KBM-7 (cell line): ENCODE data around the gene ADARB1.

Experiments
- DNase-seq: peaks from one replicate; pipeline ENCODE4 v3.0.0-alpha.2; 2015
- in situ Hi-C: fragments of 300-500 bp; cut with MboI; formaldehyde crosslinking; loops from 2 replicates; pipeline ENCODE4 v1.14.3; 2020; ENCODE audit warnings: low sequenced_read_pairs, low pct_unique_long_range_greater_than_20kb, mixed read lengths

ADARB1 gene

GRCh38 chr21:45258466-45258865 lies 184.1 kb downstream of the ADARB1 start:
- DNase-seq, result no peak
- in situ Hi-C loops, result no loop called here

GRCh38 chr21:45259206-45259840 lies 184.9 kb downstream of the ADARB1 start:
- in situ Hi-C loops, result no loop called here
- no peak for DNase-seq

GRCh38 chr21:45260191-45260825 lies 185.9 kb downstream of the ADARB1 start:
- no peak for DNase-seq
- in situ Hi-C loops, result no loop called here

- DNase-seq, result no peak
- in situ Hi-C loops, result no loop called here
Measured at GRCh38 chr21:45261093-45261492, 186.7 kb downstream of the ADARB1 start.

GRCh38 chr21:45262041-45262581 lies 187.7 kb downstream of the ADARB1 start:
- DNase-seq, result no peak

GRCh38 chr21:45262616-45263015 lies 188.2 kb downstream of the ADARB1 start:
- no peak for DNase-seq
- in situ Hi-C loops, result no loop called here

More at GRCh38 chr21:45262041-45262581, 187.7 kb downstream of the ADARB1 start:
- in situ Hi-C loops, result no loop called here

GRCh38 chr21:45263534-45263933 lies 189.2 kb downstream of the ADARB1 start:
- in situ Hi-C loops, result no loop called here
- no peak for DNase-seq

GRCh38 chr21:45264146-45264911 lies 189.9 kb downstream of the ADARB1 start:
- no peak for DNase-seq

GRCh38 chr21:45264912-45265515 lies 190.6 kb downstream of the ADARB1 start:
- in situ Hi-C loops, result no loop called here
- DNase-seq, result no peak

More at GRCh38 chr21:45264146-45264911, 189.9 kb downstream of the ADARB1 start:
- in situ Hi-C loops, result no loop called here

- in situ Hi-C loops, result no loop called here
- no peak for DNase-seq
Measured at GRCh38 chr21:45265721-45266517, 191.5 kb downstream of the ADARB1 start.

- in situ Hi-C loops, result no loop called here
- DNase-seq, result no peak
Measured at GRCh38 chr21:45266518-45267389, 192.4 kb downstream of the ADARB1 start.

GRCh38 chr21:45267390-45267760 lies 193.0 kb downstream of the ADARB1 start:
- in situ Hi-C loops, result no loop called here
- no peak for DNase-seq

- in situ Hi-C loops, result no loop called here
- DNase-seq, result no peak
Measured at GRCh38 chr21:45269861-45270260, 195.5 kb downstream of the ADARB1 start.

- DNase-seq, result no peak
- in situ Hi-C loops, result no loop called here
Measured at GRCh38 chr21:45270306-45270821, 196.0 kb downstream of the ADARB1 start.
